Nephron (organoid): ENCODE data around the gene ARHGAP23.
"Not testable (repeated sequence)": the region's sequence is repeated elsewhere in the genome, so short reads cannot be mapped to it uniquely, and the experiment has no call there.

Source experiments
- H3K27ac Mint-ChIP-seq, 3 experiments: 2 replicates each; pipeline ENCODE4 v1.8.0; 2020; ENCODE audit warnings: mixed read lengths in 3 of 3, mild to moderate bottlenecking in 2 of 3, moderate library complexity in 1 of 3
- H3K27me3 Mint-ChIP-seq: 2 replicates; pipeline ENCODE4 v1.8.0; 2021; ENCODE audit warnings: low read depth, mild to moderate bottlenecking, moderate library complexity, mixed read lengths
- H3K36me3 Mint-ChIP-seq: 2 replicates; pipeline ENCODE4 v1.8.0; 2020; ENCODE audit warnings: low read depth, mixed read lengths
- H3K4me1 Mint-ChIP-seq: 2 replicates; pipeline ENCODE4 v1.8.0; 2020; ENCODE audit warnings: mixed read lengths
- H3K4me3 Mint-ChIP-seq, 3 experiments: 2 replicates each; pipeline ENCODE4 v1.8.0; 2020; ENCODE audit warnings: mild to moderate bottlenecking in 3 of 3, mixed read lengths in 3 of 3, moderate library complexity in 2 of 3
- H3K9me3 Mint-ChIP-seq: 2 replicates; pipeline ENCODE4 v1.8.0; 2020; ENCODE audit warnings: mixed read lengths
- TF ChIP-seq, protein P1 (sequence below), 3 experiments: fragments of 200-600 bp; sonication (generic); IDR thresholded peaks; one replicate each; pipeline ENCODE4 v1.5.0; 2021; ENCODE audit warnings: antibody characterized with exemption in 3 of 3; ENCODE audit not compliant: unreplicated experiment in 3 of 3

ARHGAP23 gene

GRCh38 chr17:38512473-38513058 is 84.3 kb downstream of the ARHGAP23 start:
- Mint-ChIP-seq H3K27ac (no peak overlapping the region), H3K27me3 (peaks cover 40% of the 10 kb centered on the region), H3K4me1 (peaks cover 34% of the 10 kb centered on the region), H3K36me3 (peaks cover under 1% of the 10 kb centered on the region), H3K9me3 (no peaks in the 10 kb centered on the region), H3K4me3 (no peak overlapping the region)
- TF ChIP-seq, protein P1, sequence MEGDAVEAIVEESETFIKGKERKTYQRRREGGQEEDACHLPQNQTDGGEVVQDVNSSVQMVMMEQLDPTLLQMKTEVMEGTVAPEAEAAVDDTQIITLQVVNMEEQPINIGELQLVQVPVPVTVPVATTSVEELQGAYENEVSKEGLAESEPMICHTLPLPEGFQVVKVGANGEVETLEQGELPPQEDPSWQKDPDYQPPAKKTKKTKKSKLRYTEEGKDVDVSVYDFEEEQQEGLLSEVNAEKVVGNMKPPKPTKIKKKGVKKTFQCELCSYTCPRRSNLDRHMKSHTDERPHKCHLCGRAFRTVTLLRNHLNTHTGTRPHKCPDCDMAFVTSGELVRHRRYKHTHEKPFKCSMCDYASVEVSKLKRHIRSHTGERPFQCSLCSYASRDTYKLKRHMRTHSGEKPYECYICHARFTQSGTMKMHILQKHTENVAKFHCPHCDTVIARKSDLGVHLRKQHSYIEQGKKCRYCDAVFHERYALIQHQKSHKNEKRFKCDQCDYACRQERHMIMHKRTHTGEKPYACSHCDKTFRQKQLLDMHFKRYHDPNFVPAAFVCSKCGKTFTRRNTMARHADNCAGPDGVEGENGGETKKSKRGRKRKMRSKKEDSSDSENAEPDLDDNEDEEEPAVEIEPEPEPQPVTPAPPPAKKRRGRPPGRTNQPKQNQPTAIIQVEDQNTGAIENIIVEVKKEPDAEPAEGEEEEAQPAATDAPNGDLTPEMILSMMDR (IDR thresholded peaks at IDR 0.05; ENCODE audit: unreplicated experiment in 3 of 3): no peak

- not testable (repeated sequence) for H3K27ac Mint-ChIP-seq, H3K36me3 Mint-ChIP-seq, H3K9me3 Mint-ChIP-seq, H3K4me3 Mint-ChIP-seq
- peaks cover 32% of the 10 kb centered on the region for H3K27me3 Mint-ChIP-seq
- peaks cover 18% of the 10 kb centered on the region for H3K4me1 Mint-ChIP-seq
Measured at GRCh38 chr17:38526526-38526925, 98.3 kb downstream of the ARHGAP23 start.

DNA sequence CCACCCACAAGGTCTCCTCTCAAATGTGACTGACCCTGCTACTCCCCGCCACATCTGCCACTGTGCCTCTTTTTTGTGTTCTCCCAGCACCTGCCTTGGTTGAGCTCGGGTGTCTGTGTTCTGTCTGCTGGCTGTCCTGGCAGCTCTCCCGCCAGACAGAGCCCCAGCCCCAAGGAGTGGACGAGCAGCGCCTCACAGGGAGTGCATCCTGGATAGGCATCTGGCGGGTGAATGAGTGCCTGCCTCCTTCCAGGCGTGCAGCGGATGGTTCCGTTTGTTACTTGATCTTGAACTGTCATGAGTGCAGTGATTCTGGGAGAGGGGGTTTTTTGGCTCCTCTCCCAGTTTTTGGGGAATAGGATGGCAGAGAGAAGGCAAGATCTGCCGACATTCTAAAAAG is 99.9 kb downstream of the ARHGAP23 start:
- not testable (repeated sequence) for H3K36me3 Mint-ChIP-seq, H3K27ac Mint-ChIP-seq, H3K4me3 Mint-ChIP-seq, H3K9me3 Mint-ChIP-seq
- Mint-ChIP-seq H3K4me1 (peaks cover 18% of the 10 kb centered on the region), H3K27me3 (peaks cover 43% of the 10 kb centered on the region)

- H3K36me3 Mint-ChIP-seq, H3K4me3 Mint-ChIP-seq, H3K9me3 Mint-ChIP-seq, H3K27ac Mint-ChIP-seq: not testable (repeated sequence)
- Mint-ChIP-seq H3K27me3 (peaks cover 47% of the 10 kb centered on the region), H3K4me1 (peaks cover 18% of the 10 kb centered on the region)
Measured at GRCh38 chr17:38530856-38531255, 102.6 kb downstream of the ARHGAP23 start.

- H3K36me3 Mint-ChIP-seq, H3K9me3 Mint-ChIP-seq, H3K4me3 Mint-ChIP-seq, H3K27ac Mint-ChIP-seq: not testable (repeated sequence)
- peaks cover 54% of the 10 kb centered on the region for H3K27me3 Mint-ChIP-seq
- H3K4me1 Mint-ChIP-seq: peaks cover 18% of the 10 kb centered on the region
Measured at GRCh38 chr17:38531761-38532160, 103.5 kb downstream of the ARHGAP23 start.

DNA sequence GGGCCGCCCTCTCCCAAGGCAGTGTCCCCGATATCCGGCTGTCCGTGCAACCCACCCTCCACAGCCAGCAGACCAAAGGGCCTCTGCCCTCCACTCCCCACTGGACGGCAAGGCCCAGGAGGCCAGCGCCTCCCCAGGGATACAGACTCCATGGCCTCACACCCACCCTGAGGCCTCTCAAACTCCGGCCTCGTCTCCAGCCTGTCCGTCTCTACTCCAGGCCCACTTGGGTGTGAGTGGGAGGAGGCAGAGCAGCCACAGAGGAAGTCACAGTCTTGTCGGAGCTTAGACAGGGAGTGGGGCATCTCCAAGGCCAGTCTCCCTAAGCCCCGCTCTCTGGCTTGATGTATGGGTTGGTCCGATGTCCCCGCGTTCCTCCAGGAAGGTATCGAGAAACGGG is 104.2 kb downstream of the ARHGAP23 start:
- H3K4me3 Mint-ChIP-seq: no peak overlapping the region
- no peaks in the 10 kb centered on the region for H3K9me3 Mint-ChIP-seq
- peaks cover 18% of the 10 kb centered on the region for H3K4me1 Mint-ChIP-seq
- H3K27me3 Mint-ChIP-seq: peaks cover 55% of the 10 kb centered on the region
- no peak overlapping the region for H3K27ac Mint-ChIP-seq
- no peaks in the 10 kb centered on the region for H3K36me3 Mint-ChIP-seq
- TF ChIP-seq, protein P1 (IDR thresholded peaks at IDR 0.05; ENCODE audit: unreplicated experiment in 3 of 3): no peak

DNA sequence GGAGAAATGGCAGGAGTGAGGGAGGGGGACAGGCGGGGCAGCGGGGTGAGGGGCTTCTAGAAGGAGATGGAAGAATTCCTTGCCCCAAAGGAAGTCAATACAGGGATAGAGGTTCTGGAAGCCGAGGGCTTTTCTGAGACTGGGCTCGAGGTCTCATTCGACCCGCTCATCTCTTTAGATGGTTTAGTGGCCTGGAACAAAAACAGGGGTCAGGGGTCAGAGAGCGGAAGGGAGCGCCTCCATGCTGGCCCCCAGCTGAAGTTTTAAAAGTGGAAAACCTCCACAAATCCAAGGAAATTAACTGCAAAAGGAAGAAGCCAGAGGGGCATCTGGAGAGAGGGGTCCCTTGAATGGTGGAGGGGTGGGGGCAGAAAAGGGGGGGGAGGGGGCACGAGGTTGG is 105.0 kb downstream of the ARHGAP23 start:
- H3K4me3 Mint-ChIP-seq: no peak overlapping the region
- no peak overlapping the region for H3K27ac Mint-ChIP-seq
- peaks cover 48% of the 10 kb centered on the region for H3K27me3 Mint-ChIP-seq
- H3K9me3 Mint-ChIP-seq: no peaks in the 10 kb centered on the region
- peaks cover 14% of the 10 kb centered on the region for H3K4me1 Mint-ChIP-seq
- TF ChIP-seq, protein P1 (IDR thresholded peaks at IDR 0.05; ENCODE audit: unreplicated experiment in 3 of 3): no peak
- H3K36me3 Mint-ChIP-seq: no peaks in the 10 kb centered on the region

DNA sequence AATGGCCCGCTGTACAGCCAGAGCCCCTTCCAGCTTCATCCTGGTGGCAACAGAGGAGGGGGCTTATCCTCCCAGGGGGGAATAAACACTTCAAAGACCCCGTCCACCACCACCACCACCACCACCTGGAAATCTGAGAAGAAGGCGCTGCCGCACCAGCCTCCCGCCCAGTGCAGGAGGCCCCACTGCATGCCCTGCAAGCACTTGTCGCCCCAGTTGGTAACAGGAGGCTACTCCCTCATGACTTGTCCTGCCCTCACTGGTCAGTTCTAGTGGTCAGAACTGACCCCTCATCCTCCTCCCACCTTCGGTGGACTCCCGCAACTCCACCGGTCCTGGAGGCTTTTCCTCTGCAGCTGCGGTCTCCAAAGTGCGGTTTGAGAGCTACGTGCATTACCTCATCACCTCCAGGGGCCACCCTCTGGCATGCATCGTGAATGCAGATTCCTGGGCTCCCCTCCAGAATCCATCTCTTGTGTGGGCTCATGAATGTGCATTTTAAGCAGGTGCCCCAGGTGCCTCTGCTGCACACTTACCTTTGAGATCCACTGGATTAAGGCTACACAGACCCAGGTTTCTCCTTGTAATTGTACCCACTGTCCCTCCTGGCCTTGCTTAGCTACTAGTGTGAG is 105.7 kb downstream of the ARHGAP23 start:
- H3K36me3 Mint-ChIP-seq: no peaks in the 10 kb centered on the region
- H3K4me1 Mint-ChIP-seq: peaks cover 11% of the 10 kb centered on the region
- H3K9me3 Mint-ChIP-seq: no peaks in the 10 kb centered on the region
- H3K27me3 Mint-ChIP-seq: peaks cover 42% of the 10 kb centered on the region
- TF ChIP-seq, protein P1 (IDR thresholded peaks at IDR 0.05; ENCODE audit: unreplicated experiment in 3 of 3): no peak
- no peak overlapping the region for H3K27ac Mint-ChIP-seq
- no peak overlapping the region for H3K4me3 Mint-ChIP-seq
